GM21367 (cell line): ENCODE data around the gene KEAP1.
"Not testable (repeated sequence)": the region's sequence is repeated elsewhere in the genome, so short reads cannot be mapped to it uniquely, and the experiment has no call there.

ENCODE experiments used
- ATAC-seq: cut with Tn5 transposase; IDR thresholded peaks from one replicate; pipeline ENCODE4 v1.9.1; 2021; ENCODE audit not compliant: unreplicated experiment

The KEAP1 gene

DNA sequence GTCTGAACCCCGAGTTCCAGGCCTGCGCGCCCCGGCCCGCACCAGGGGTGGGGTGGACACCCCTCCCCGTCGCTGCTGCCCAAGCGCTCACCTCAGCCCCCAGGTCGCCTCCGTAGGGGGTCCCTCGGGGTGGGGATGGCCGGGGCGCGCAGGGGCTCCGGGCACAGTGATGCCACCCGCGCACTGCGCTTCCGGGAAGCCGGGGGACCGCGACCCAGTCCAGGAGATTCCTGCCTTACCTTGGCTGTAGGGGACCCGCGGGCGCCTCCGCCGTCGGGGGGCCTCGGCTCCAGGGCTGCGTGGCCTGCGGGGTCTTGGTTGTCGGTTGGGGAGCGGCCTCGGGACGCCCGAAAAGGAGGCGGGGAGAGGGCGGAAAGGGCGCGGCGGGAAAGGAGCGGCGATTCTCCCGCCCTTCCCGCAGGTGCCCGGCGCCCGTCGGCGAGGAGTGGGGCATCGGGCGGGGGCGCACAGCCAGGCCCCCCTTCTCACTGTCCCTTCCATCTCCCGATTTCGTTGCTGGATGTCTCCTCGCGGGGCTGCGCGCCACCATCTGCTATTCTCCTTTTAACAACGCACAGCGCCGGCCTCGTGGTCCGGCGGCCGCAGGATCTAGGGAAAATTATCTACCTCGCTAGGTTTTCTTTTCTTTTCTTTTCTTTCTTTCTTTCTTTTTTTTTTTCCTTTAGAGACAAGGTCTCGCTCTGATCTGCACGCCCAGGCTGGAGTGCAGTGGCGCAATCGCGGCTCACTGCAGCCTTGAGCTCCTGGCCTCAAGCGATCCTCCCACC is at the start of gene KEAP1:
Gene KEAP1, minus strand, starts transcription at position 355 of the 788 bp plus-strand sequence. CDS start 3,323 bp downstream, outside the sequence.
- peak; percentile 10 for ATAC-seq

DNA sequence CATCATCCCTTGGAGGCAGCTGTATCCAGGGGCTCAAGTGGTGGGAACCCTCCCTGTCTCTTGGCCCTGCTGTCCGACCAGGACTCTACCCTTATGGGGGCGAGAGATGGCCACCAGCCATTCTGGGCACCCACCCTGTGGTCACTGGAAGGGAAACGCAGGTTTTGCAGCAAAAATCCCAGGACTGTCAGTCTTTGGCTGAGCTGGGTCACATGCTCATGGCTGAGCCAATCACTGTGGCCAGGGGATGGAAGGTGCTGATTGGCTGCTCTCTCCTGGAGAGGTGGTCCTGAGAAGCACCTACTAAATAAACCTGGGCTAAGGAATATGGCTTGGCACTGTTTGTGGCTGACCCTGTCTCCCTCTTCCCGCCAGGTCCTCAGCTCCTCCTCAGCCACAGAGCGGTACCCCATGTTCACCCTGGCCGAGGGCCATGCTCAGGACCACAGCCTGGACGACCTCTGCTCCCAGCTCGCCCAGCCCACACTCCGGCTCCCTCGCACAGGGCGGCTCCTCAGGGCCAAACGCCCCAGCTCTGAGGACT is 49.4 kb upstream of the KEAP1 start:
- no peak for ATAC-seq

DNA sequence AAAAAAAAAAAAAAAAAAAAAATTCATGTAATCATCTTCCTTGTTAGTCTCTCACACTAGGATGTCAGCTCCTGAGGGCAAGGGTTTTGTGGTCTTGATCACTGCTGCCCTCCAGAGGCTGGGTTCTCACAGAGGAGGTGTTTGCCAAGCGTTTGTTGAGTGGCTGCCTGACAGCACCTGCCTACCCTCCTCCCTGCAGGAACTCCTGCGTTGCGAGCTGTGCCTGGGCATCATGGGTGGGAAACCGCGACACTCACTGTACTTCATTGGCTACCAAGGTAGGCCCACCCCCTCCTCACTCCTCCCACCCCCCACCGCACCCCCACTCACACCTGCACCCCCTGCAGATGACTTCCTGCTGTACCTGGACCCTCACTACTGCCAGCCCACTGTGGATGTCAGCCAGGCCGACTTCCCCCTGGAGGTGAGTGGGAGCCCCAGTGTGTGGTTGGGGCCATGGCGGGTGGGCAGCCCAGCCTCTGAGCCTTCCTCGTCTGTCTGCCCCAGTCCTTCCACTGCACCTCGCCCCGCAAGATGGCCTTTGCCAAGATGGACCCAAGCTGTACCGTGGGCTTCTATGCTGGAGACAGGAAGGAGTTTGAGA is 48.6 kb upstream of the KEAP1 start:
- no peak for ATAC-seq

DNA sequence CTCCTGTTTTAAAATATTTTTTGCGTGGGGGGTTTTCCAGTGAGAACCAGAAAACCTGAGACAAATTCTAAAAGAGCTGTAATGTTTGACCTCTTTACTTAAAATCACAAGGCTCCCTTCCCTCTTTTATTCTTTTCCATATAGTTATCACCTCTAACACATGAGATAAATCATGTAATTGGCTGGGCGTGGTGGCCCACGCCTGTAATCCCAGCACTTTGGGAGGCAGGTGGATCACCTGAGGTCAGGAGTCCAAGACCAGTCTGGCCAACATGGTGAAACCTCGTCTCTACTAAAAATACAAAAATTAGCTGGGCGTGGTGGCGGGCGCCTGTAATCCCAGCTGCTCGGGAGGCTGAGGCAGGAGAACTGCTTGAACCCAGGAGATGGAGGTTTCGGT is 47.9 kb upstream of the KEAP1 start:
- ATAC-seq: not testable (repeated sequence)

DNA sequence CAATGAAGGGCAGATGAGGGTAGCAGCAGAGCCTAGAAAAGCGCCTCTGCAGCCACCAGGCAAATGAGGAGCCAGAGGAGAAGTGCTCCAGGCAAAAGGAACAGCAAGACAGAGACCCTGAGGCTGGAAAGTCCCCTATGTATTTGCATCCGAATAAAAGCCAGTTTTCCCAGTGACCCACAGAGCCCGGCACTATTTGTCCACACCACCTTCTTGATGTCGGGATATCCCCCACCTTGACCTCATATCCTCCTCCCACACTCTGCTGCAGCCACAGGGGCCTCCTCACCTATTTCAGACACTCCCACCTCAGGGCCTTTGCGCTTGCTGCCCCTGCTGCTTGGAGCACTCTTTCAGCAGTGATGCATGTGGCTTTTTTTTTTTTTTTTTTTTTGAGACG is 47.2 kb upstream of the KEAP1 start:
- ATAC-seq: no peak

DNA sequence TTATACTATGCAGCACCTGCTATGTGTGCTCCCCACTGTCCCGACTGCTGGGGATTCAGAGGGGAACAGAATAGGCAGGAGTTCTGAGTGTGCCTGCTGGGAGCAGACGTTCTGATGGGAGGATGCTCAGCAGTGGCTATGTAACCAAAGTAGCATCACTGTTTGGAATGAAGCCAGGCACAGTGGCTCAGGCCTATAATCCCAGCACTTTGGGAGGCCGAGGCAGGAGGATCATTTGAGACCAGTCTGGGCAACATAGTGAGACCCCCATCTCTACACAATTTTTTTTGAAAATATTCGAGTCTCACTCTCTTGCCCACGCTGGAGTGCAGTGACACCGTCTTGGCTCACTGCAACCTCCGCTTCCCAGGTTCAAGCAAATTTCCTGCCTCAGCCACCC is 46.6 kb upstream of the KEAP1 start:
- no peak for ATAC-seq

DNA sequence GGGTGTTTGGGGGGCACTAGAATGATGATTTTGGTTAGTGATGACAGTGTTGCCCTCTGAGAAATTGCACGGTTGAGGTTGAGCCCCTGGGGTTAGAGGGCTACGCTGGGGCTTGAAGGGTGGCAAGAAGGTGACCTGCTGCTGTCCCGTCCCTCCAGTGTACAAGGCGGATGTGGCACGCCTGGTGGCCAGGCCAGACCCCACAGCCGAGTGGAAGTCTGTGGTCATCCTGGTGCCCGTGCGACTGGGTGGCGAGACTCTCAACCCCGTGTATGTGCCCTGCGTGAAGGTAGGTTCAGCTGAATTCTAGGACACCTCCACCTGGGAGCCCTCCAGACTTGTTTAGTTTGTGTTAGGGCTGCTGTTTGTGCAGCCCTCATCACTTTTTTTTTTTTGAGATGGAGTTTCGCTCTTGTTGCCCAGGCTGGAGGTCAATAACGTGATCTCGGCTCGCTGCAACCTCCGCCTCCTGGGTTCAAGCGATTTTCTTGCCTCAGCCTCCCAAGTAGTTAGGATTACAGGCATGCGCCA is 45.7 kb upstream of the KEAP1 start:
- no peak for ATAC-seq

DNA sequence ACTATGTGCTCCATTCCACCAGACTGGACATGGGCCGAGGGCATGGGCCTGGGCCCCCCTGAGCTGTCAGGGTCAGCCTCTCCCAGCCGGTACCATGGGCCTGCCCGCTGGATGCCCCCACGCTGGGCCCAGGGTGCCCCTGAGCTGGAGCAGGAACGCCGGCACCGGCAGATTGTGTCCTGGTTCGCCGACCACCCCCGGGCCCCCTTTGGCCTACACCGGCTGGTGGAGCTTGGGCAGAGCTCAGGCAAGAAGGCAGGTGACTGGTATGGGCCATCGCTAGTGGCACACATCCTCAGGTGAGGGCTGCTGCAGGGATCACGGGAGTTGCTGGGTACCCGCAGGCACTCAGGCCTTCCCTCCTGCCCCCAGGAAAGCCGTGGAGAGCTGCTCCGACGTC is 43.7 kb upstream of the KEAP1 start:
- no peak for ATAC-seq

DNA sequence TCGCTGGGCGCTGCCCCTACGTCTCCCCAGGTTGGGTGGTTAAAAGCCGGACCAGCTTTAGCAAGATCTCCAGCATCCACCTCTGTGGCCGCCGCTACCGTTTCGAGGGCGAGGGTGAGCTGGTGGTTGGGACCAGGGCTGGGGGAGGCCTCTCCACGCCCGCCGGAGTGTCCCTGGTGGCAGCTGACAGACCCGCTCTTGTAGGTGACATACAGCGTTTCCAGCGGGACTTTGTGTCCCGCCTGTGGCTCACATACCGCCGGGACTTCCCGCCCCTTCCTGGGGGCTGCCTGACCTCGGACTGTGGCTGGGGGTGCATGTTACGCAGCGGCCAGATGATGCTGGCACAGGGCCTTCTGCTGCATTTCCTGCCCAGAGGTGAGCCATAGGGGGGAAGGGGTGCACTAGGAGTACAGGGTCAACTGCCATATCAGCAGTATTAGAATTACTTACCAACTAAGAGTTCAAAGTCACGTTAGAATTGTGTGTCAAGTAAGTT is 41.6 kb upstream of the KEAP1 start:
- ATAC-seq: no peak

DNA sequence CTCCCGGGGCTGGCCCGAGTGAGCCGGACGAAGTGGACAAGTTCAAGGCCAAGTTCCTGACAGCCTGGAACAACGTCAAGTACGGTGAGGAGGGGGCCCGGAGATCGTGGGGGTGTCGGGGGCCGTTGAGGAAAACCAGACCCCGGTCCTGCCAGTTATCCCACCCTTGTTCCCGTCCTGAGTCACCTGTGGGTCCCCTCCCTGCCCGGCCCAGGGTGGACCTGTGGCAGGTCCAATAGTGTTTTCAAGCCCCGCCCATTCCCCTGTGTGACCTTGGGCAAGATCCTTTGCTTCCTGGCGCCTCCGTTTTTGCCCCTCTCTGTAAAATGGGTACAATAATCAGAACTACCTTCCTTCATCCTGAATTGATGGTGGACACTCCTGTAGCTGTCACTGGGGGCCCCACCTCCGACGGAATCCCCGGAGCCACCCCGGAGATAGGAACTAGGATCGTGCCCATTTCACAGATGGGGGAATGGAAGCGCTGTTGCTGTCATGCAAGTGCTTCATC is 41.1 kb upstream of the KEAP1 start:
- no peak for ATAC-seq

DNA sequence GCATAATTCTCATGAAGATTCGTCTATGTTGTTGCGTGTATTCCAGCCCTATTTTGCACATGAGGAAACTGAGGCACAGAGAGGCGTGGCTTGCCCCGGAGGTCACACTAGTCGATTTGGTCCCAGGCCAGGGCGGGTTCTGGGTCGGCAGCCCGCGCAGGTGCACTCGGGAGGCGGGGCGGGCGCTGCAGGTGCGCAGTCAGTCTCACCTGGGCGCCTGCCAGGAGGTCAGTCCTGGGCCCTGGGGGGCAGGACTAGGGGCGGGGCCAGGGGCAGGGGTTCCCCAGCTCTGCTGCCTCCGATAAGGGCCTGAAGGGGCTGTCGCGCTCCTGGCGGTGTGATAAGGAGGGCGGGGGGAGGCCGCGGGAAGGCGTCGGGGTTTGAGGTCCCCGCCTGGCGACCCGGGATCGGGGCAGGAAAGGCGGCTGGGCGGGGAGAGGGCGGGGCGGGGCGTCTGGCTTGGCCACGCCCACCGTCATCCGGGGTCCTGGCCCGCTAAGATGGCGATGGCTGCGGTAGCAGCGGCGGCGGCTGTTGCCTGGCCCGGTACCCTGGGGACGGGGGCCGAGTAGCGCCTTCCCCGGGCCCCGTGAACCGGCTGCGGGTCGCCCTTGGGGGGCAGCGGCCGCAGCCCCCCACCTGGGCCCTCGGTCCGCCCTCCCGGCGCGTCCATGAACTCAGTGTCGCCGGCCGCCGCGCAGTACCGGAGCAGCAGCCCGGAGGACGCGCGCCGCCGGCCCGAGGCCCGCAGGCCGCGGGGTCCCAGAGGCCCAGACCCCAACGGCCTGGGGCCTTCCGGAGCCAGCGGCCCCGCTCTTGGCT is 40.5 kb upstream of the KEAP1 start, which contains the start of gene ATG4D:
Gene ATG4D, plus strand, starts transcription at position 485 of the 822 bp plus-strand sequence. Its CDS starts 187 bp downstream, at position 672.
- no peak for ATAC-seq

DNA sequence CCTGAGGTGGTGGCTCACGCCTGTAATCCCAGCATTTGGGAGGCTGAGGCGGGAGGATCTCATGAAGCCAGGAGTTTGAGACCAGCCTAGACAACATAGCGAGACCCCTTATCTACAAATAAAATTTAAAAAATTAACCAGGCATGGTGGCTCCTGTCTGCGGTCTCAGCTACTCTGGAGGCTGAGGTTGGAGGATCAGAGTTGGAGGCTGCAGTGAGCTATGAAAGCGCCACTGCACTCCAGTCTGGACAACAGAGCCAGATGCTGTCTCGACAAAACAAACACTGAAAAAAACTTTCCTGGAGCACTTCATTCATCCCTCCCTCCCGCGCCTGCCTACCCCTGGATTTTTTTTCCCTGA is 39.9 kb upstream of the KEAP1 start:
- ATAC-seq: no peak

DNA sequence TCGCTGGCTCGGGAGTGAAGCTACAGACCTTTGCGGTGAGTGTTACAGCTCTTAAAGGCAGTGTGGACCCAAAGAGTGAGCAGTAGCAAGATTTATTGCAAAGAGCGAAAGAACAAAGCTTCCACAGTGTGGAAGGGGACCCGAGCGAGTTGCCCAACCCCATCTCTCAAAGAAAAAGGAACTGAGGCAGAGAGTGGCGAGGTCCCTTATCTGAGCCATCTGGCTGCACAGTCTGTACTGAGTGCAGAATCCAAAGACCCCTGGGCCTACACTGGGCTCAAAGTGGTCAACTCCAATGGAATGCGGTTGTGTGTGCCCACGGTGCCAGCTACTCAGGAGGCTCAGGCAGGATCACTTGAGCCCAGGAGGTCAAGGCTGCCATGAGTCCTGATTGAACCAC is 35.9 kb upstream of the KEAP1 start:
- ATAC-seq: not testable (repeated sequence)

DNA sequence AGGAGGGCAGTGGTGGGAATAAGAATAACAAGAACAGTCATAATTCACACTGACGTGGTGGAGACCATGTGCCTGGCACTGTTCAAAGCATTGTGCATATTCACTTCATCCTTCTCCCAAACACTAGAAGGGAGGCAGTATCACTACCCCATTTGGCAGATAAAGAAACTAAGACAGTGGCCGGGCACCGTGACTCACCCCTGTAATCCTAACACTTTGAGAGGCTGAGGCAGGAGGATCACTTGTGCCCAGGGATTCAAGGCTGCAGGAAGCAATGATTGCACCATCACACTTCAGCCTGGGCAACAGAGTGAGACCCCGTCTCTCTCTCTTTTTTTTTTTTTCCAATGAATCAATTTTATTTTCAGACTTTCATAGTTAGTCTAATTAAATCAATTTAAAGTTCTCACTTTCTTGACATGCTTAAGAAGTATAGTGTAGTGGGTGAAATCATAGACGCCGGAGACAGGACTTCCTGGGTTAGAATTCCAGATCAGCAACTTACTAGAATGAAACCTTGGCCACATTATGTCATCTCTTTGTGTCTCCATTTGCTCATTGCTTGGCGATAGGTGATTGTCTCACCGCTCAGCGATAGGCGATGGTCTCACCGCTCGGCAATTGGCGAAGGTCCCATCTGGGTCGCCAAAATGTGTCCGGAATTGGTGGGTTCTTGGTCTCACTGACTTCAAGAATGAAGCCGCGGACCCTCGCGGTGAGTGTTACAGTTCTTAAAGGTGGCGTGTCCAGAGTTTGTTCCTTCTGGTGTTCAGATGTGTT is 35.2 kb upstream of the KEAP1 start:
- ATAC-seq: no peak

DNA sequence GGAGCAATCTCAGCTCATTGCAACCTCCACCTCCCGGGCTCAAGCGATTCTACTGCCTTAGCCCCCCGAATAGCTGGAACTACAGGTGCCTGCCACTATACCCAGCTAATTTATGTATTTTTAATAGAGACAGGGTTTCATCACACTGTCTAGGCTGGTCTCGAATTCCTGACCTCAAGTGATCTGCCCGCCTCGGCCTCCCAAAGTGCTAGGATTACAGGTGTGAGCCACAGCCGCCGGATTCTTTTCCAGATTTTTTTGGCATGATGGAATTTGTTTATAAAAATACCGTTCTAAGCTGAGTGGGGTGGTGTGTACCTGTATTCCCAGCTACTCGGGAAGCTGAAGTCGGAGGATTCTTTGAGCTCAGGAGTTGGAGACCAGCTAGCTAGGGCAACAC is 34.5 kb upstream of the KEAP1 start:
- ATAC-seq: no peak

DNA sequence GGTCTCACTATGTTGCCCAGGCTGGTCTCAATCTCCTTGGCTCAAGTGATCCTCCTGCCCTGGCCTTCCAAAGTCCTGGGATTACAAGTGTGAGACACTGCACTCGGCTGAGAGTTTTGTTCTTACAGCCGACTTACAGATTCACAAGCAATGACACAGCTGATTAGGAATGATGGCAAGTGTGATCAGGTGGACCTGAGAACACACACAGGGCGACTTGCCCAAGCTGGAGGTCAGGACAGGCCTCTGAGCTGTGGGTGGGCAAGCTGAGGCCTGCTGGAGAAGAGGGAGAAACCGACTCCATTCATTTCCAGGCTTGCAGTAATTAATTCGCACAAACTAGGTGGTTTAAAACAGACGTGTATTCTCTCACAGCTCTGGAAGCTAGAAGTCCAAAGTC is 32.5 kb upstream of the KEAP1 start:
- ATAC-seq: no peak

DNA sequence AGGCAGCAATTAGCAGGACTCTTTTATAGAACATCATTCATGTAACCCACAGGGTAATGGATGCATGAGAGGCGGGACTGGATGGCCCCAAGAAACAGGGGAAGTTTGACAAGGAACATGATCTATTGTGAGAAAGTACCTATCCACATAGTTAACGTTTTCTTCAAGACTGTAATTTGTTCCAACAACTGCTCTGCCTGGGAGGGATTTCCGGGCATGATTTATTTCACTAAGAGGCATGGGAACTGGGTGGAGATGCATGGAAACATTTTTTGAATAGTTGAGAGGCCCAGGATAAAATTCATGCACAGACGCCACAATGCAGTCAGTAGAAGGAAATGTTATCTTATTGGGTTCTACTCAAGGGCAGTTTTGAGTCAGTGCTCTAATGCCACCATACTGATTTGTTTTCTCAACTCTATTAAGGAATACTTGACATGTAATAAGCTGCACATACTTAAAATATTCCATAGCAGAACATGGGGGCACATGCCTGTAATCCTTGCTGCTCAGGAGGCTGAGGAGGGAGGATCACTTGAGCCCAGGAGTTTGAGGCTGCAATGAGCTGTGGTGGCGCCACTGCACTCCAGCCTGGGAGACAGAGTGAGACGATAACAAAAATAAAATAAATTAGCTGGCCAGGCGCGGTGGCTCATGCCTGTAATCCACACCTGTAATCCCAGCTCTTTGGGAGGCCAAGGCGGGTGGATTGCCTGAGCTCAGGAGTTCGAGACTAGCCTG is 30.7 kb upstream of the KEAP1 start:
- ATAC-seq: no peak

DNA sequence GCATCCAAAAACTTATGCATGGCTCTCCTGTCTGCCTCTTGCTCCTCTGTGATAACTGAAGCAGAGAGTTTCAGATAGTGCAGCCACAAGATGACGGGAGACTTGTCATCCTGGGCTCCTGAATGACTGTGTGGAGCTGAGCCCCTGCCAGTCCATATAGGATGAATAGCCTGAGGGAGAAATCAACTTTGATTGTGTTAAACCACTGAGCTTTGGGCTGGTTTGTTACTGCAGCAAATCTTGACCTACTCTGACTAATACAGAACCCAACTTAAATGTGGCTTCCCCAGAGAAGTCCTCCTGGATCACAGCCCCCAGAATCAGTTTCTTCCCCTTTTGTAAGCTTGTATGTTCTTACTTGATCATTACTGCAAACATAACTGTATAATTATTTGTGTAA is 29.3 kb upstream of the KEAP1 start:
- ATAC-seq: no peak

DNA sequence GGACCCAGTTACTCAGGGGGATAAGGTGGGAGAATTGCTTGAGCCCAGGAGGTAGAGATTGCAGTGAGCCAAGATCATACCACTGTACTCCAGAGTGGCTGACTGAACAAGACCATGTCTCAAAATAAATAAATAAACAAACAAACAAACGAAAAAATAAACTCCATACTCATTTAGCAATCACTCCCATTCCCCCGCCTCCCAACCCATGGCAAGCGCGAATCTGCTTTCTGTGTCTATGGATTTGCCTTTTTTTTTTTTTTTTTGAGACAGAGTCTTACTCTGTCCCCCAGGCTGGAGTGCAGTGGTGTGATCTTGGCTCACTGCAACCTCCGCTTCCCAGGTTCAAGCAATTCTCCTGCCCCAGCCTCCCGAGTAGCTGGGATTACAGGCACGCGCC is 23.7 kb upstream of the KEAP1 start:
- not testable (repeated sequence) for ATAC-seq
